ENCODE results near the gene WWP2. TPM values are rescaled to one million over a fixed set of nuclear protein-coding genes. Genes with fewer than 3 reads are reported as not detected.

WWP2 gene
- total RNA-seq, 1 experiment from 2014 or later: 22.8 TPM

DNA sequence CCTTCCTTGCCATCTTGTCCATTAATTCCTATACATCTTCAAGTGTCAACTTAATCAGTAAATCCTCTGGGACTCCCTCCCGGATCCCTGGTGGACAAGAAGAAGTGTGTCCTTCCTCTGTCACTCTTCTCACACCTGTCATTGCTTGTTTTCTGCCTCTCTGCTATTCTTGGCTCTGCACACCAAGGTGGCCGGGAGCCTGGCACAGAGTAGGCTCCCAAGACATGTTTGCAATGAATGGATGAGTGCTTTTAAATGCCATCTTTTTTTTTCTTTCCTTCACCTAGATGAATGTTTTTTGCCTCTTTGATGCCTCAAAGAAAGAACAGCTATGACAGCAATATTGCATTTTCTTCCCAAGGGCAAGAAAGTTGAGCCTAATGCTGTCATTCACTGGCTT lies 131.0 kb downstream of the WWP2 start:
- H3K4me1 ChIP-seq (ENCODE audit: control insufficient read depth, insufficient read depth, low read length): no peaks in the 10 kb centered on the region
- H3K4me3 ChIP-seq (ENCODE audit: low read depth in 2 of 2, low read length in 2 of 2): no peak overlapping the region
- no peak for ATAC-seq
- intact Hi-C loops (cut with micrococcal nuclease; ENCODE audit: unreplicated experiment): no loop called here
- POLR2A ChIA-PET: no interaction called here
- in situ Hi-C loops (cut with HindIII; ENCODE audit: low pct_unique_long_range_greater_than_20kb, low sequenced_read_pairs): no loop called here
- no peak overlapping the region for H3K27ac ChIP-seq (ENCODE audit: low read length)
- H3K9me3 ChIP-seq (ENCODE audit: control insufficient read depth, insufficient read depth, low read depth, low read length): no peaks in the 10 kb centered on the region
- no TSS peak for BruUV-seq (replicated peaks)
- no peak for DNase-seq (ENCODE audit: low read depth, low spot score)
- H3K36me3 ChIP-seq (ENCODE audit: control insufficient read depth, insufficient read depth, low read length): no peaks in the 10 kb centered on the region
- H3K27me3 ChIP-seq (ENCODE audit: control insufficient read depth, insufficient read depth, low read length): no peaks in the 10 kb centered on the region
- TF ChIP-seq, protein P1, sequence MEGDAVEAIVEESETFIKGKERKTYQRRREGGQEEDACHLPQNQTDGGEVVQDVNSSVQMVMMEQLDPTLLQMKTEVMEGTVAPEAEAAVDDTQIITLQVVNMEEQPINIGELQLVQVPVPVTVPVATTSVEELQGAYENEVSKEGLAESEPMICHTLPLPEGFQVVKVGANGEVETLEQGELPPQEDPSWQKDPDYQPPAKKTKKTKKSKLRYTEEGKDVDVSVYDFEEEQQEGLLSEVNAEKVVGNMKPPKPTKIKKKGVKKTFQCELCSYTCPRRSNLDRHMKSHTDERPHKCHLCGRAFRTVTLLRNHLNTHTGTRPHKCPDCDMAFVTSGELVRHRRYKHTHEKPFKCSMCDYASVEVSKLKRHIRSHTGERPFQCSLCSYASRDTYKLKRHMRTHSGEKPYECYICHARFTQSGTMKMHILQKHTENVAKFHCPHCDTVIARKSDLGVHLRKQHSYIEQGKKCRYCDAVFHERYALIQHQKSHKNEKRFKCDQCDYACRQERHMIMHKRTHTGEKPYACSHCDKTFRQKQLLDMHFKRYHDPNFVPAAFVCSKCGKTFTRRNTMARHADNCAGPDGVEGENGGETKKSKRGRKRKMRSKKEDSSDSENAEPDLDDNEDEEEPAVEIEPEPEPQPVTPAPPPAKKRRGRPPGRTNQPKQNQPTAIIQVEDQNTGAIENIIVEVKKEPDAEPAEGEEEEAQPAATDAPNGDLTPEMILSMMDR (IDR thresholded peaks at IDR 0.05): no peak
- TF ChIP-seq POLR2AphosphoS5 (IDR thresholded peaks at IDR 0.05; ENCODE audit: low read depth, low read length): no peak
- TF ChIP-seq SIN3A (IDR thresholded peaks at IDR 0.05; ENCODE audit: borderline replicate concordance, insufficient read depth, low read depth, low read length): no peak
- TF ChIP-seq, protein P2, sequence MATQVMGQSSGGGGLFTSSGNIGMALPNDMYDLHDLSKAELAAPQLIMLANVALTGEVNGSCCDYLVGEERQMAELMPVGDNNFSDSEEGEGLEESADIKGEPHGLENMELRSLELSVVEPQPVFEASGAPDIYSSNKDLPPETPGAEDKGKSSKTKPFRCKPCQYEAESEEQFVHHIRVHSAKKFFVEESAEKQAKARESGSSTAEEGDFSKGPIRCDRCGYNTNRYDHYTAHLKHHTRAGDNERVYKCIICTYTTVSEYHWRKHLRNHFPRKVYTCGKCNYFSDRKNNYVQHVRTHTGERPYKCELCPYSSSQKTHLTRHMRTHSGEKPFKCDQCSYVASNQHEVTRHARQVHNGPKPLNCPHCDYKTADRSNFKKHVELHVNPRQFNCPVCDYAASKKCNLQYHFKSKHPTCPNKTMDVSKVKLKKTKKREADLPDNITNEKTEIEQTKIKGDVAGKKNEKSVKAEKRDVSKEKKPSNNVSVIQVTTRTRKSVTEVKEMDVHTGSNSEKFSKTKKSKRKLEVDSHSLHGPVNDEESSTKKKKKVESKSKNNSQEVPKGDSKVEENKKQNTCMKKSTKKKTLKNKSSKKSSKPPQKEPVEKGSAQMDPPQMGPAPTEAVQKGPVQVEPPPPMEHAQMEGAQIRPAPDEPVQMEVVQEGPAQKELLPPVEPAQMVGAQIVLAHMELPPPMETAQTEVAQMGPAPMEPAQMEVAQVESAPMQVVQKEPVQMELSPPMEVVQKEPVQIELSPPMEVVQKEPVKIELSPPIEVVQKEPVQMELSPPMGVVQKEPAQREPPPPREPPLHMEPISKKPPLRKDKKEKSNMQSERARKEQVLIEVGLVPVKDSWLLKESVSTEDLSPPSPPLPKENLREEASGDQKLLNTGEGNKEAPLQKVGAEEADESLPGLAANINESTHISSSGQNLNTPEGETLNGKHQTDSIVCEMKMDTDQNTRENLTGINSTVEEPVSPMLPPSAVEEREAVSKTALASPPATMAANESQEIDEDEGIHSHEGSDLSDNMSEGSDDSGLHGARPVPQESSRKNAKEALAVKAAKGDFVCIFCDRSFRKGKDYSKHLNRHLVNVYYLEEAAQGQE (IDR thresholded peaks at IDR 0.05; ENCODE audit: insufficient read depth in 1 of 2, low read depth in 2 of 2, low read length in 1 of 2): no peak
- no peak for TF ChIP-seq TCF7L2 (IDR thresholded peaks at IDR 0.05; ENCODE audit: low read depth, low read length)
- CTCF ChIA-PET: no interaction called here

DNA sequence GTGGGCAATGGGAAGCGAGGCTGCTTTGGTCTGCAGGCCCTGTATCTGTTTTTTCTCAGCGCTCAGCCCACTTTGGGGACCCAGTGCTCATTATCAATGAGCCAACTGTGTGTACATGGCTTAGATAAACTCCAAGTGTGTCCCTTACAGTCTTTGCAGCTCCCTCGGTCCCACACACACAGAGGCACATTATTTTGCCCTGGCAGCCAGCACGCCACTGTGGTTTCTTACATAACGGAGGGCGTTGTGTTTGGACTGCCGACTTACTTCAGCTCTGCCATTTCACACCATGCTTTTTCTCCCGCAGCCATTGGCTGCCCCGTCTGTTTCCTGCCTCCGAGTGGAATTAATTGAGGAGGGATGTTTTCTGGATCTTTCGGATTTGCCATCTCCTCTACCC lies 132.5 kb downstream of the WWP2 start:
- ChIA-PET CTCF (no interaction called here), POLR2A (no interaction called here)
- TF ChIP-seq TCF7L2 (IDR thresholded peaks at IDR 0.05; ENCODE audit: low read depth, low read length) (no peak), POLR2AphosphoS5 (IDR thresholded peaks at IDR 0.05; ENCODE audit: low read depth, low read length) (no peak), SIN3A (IDR thresholded peaks at IDR 0.05; ENCODE audit: borderline replicate concordance, insufficient read depth, low read depth, low read length) (no peak)
- TF ChIP-seq, protein P2 (IDR thresholded peaks at IDR 0.05; ENCODE audit: insufficient read depth in 1 of 2, low read depth in 2 of 2, low read length in 1 of 2): no peak
- TF ChIP-seq, protein P1 (IDR thresholded peaks at IDR 0.05): no peak
- in situ Hi-C loops (cut with HindIII; ENCODE audit: low pct_unique_long_range_greater_than_20kb, low sequenced_read_pairs): no loop called here
- no peaks in the 10 kb centered on the region for H3K4me1 ChIP-seq (ENCODE audit: control insufficient read depth, insufficient read depth, low read length)
- ATAC-seq (no peak), DNase-seq (ENCODE audit: low read depth, low spot score) (no peak)
- BruUV-seq (replicated peaks): no TSS peak
- no peak overlapping the region for H3K27ac ChIP-seq (ENCODE audit: low read length)
- H3K27me3 ChIP-seq (ENCODE audit: control insufficient read depth, insufficient read depth, low read length): no peaks in the 10 kb centered on the region
- H3K9me3 ChIP-seq (ENCODE audit: control insufficient read depth, insufficient read depth, low read depth, low read length): no peaks in the 10 kb centered on the region
- no peaks in the 10 kb centered on the region for H3K36me3 ChIP-seq (ENCODE audit: control insufficient read depth, insufficient read depth, low read length)
- intact Hi-C loops (cut with micrococcal nuclease; ENCODE audit: unreplicated experiment): no loop called here
- no peak overlapping the region for H3K4me3 ChIP-seq (ENCODE audit: low read depth in 2 of 2, low read length in 2 of 2)
